Breast epithelium (tissue), 4 donors: ENCODE results near the gene SETD3. TPM values are rescaled to one million over a fixed set of nuclear protein-coding genes. Genes with fewer than 3 reads are reported as not detected.
A peak's percentile ranks its signal among the peaks of the same experiment; 100 is the strongest.

Experiments
- DNase-seq, 2 donors: peaks; one replicate each; pipeline ENCODE4 v3.0.0-alpha.2; 2019; ENCODE audit warnings: low spot score in 2 of 2
- H3K27ac ChIP-seq, 2 donors: fragments of 200-600 bp; sonication (generic) in 1 of 2; one replicate each; pipeline ENCODE4 v1.5.1; 2016 to 2019; ENCODE audit warnings: mild to moderate bottlenecking in 1 of 2
- H3K27me3 ChIP-seq, 2 donors: fragments of 200-600 bp; sonication (generic) in 1 of 2; one replicate each; pipeline versions ENCODE4 v1.5.1 to v1.6.0; 2017 to 2019; ENCODE audit warnings: control low read depth in 1 of 2, mild to moderate bottlenecking in 1 of 2
- H3K36me3 ChIP-seq: fragments of 200-600 bp; one replicate; pipeline ENCODE4 v1.5.1; 2019
- H3K4me1 ChIP-seq, 2 donors: fragments of 200-600 bp; sonication (generic); one replicate each; pipeline ENCODE4 v1.5.1; 2016 to 2019; ENCODE audit warnings: control low read depth in 1 of 2
- H3K4me3 ChIP-seq, 3 donors: fragments of 200-600 bp; sonication (generic); 1 replicate in 2 of 3; 2 replicates in 1 of 3; pipeline ENCODE4 v1.5.1; 2016 to 2019; ENCODE audit warnings: mild to moderate bottlenecking in 3 of 3, moderate library complexity in 2 of 3
- H3K9me3 ChIP-seq, 2 donors: fragments of 200-600 bp; sonication (generic) in 1 of 2; one replicate each; pipeline ENCODE4 v1.5.1; 2016 to 2019; ENCODE audit warnings: control low read depth in 1 of 2
- POLR2A ChIP-seq: fragments of 450-650 bp; IDR thresholded peaks from one replicate; pipeline ENCODE4 v1.6.1; 2016; ENCODE audit warnings: antibody characterized with exemption, mild to moderate bottlenecking, moderate library complexity
- POLR2AphosphoS5 ChIP-seq, 3 donors: sonication (generic); formaldehyde crosslinking; IDR thresholded peaks; one replicate each; pipeline ENCODE4 v1.6.1; 2017; ENCODE audit warnings: antibody characterized with exemption in 3 of 3
- intact Hi-C: fragments of 100-400 bp; cut with DNase I; formaldehyde crosslinking; loops from one replicate; pipeline ENCODE4 v1.15.1; 2023; ENCODE audit warnings: low total_unique reads
- total RNA-seq, 3 donors: library from RNA; depleted of rRNA; stranded (reverse); fragments of >200 nt; gene quantifications; one replicate each; pipeline ENCODE4 v1.1.0, GENCODE V29; 2016
- TF ChIP-seq, protein P1 (sequence below), 3 donors: fragments of 450-650 bp; IDR thresholded peaks; one replicate each; pipeline ENCODE4 v1.5.1; 2016 to 2017; ENCODE audit warnings: antibody characterized with exemption in 3 of 3, mild to moderate bottlenecking in 3 of 3, moderate library complexity in 3 of 3

SETD3 gene
- total RNA-seq, 3 donors from 2014 or later, result 79.0 to 101 (median 89.9) TPM

- intact Hi-C loops, result no loop called here
- DNase-seq, result peak in 1 of 2 donors; percentile 43
- TF ChIP-seq POLR2A, result no peak
- TF ChIP-seq, protein P1, sequence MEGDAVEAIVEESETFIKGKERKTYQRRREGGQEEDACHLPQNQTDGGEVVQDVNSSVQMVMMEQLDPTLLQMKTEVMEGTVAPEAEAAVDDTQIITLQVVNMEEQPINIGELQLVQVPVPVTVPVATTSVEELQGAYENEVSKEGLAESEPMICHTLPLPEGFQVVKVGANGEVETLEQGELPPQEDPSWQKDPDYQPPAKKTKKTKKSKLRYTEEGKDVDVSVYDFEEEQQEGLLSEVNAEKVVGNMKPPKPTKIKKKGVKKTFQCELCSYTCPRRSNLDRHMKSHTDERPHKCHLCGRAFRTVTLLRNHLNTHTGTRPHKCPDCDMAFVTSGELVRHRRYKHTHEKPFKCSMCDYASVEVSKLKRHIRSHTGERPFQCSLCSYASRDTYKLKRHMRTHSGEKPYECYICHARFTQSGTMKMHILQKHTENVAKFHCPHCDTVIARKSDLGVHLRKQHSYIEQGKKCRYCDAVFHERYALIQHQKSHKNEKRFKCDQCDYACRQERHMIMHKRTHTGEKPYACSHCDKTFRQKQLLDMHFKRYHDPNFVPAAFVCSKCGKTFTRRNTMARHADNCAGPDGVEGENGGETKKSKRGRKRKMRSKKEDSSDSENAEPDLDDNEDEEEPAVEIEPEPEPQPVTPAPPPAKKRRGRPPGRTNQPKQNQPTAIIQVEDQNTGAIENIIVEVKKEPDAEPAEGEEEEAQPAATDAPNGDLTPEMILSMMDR (IDR thresholded peaks at IDR 0.05), result no peak
- TF ChIP-seq POLR2AphosphoS5 (IDR thresholded peaks at IDR 0.05), result no peak
Measured at GRCh38 chr14:99515301-99516155, 34.9 kb upstream of the SETD3 start.

GRCh38 chr14:99514552-99515300, 34.1 kb upstream of the SETD3 start:
- no peak for TF ChIP-seq POLR2A
- no peak for TF ChIP-seq POLR2AphosphoS5 (IDR thresholded peaks at IDR 0.05)
- TF ChIP-seq, protein P1 (IDR thresholded peaks at IDR 0.05), result no peak
- DNase-seq, result peak in 1 of 2 donors; percentile 40
- H3K4me1 ChIP-seq, result peaks cover 0 to 3% of the 10 kb centered on the region in 2 donors
- no peaks in the 10 kb centered on the region for H3K36me3 ChIP-seq
- intact Hi-C loops, result no loop called here
- H3K9me3 ChIP-seq, result no peaks in the 10 kb centered on the region
- H3K27me3 ChIP-seq, result no peaks in the 10 kb centered on the region
- H3K4me3 ChIP-seq, result no peak overlapping the region
- no peak overlapping the region for H3K27ac ChIP-seq

More at GRCh38 chr14:99515301-99516155, 34.9 kb upstream of the SETD3 start:
- H3K36me3 ChIP-seq, result no peaks in the 10 kb centered on the region
- peaks cover 0 to 3% of the 10 kb centered on the region in 2 donors for H3K4me1 ChIP-seq
- no peaks in the 10 kb centered on the region for H3K27me3 ChIP-seq
- H3K9me3 ChIP-seq, result no peaks in the 10 kb centered on the region
- H3K27ac ChIP-seq, result no peak overlapping the region
- no peak overlapping the region for H3K4me3 ChIP-seq

DNA sequence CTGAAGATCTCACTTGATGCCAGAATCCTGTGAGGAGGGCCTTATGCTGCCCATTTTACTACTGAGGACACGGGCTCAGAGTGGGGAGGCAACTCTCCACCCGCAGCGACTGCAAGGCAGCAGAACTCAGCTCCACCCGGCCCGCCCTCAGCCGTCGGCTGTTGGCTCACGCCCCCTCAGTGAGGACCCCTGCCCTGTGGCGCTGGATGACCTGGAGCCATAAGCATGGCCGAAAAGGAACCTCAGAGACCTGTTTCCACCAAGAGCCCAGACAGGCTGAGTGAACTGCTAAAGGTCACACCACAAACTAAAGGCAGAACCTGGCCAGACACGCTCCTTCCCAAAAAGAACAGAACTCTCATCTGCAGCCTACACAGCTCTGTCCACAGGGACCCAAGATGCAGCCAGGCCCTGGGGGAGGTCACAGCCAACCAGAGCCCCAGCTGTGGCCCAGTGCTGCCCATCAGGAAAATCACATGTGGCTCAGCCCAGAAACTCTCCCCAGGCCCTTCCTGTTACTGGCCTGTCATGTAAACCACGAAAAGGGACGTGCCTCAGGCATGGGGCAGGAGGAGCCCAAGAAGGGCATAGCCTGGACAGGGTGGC, 33.4 kb upstream of the SETD3 start:
- DNase-seq, result peak in 1 of 2 donors; percentile 41
- H3K27me3 ChIP-seq, result no peaks in the 10 kb centered on the region
- intact Hi-C loops, result no loop called here
- no peaks in the 10 kb centered on the region for H3K36me3 ChIP-seq
- no peak overlapping the region for H3K4me3 ChIP-seq
- TF ChIP-seq, protein P1 (IDR thresholded peaks at IDR 0.05), result no peak
- no peak for TF ChIP-seq POLR2A
- TF ChIP-seq POLR2AphosphoS5 (IDR thresholded peaks at IDR 0.05), result no peak
- peaks cover 0 to 3% of the 10 kb centered on the region in 2 donors for H3K4me1 ChIP-seq
- no peaks in the 10 kb centered on the region for H3K9me3 ChIP-seq
- no peak overlapping the region for H3K27ac ChIP-seq

- Histone ChIP-seq H3K27me3 (no peaks in the 10 kb centered on the region), H3K4me1 (peaks cover 0 to 3% of the 10 kb centered on the region in 2 donors), H3K27ac (no peak overlapping the region), H3K4me3 (no peak overlapping the region), H3K36me3 (no peaks in the 10 kb centered on the region), H3K9me3 (no peaks in the 10 kb centered on the region)
- intact Hi-C loops, result no loop called here
- DNase-seq, result peak in 1 of 2 donors; percentile 47
- TF ChIP-seq POLR2A (no peak), POLR2AphosphoS5 (IDR thresholded peaks at IDR 0.05) (no peak)
- TF ChIP-seq, protein P1 (IDR thresholded peaks at IDR 0.05), result no peak
Measured at GRCh38 chr14:99513183-99513694, 32.6 kb upstream of the SETD3 start.
